8988T (cell line): Measurements from ENCODE around the gene COLQ.

Experiments used
- DNase-seq: peaks from one replicate; pipeline ENCODE4 v3.0.0; 2011

Gene COLQ

DNA sequence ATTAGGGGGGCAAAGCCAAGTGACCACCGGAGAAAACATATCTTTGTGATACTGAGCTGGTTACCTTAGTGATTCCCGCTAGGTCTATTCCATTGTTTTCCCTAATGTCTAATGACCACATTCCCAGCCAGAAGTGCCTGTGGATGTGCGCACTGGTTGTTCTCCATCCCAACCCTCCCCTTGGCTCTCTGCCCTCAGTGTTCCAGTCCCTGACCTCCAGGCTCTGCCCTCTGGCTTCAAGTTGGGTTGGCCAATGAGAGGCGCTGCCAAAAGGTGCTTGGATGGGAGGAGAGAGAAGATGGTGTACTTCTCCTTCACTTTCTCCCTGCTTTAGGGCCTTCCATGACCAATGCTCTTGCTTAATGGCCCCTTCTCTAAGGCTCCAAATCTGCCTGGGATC is 2.4 kb downstream of the COLQ start:
- no peak for DNase-seq

- no peak for DNase-seq
Measured at GRCh38 chr3:15514663-15515340, 6.7 kb downstream of the COLQ start.

DNA sequence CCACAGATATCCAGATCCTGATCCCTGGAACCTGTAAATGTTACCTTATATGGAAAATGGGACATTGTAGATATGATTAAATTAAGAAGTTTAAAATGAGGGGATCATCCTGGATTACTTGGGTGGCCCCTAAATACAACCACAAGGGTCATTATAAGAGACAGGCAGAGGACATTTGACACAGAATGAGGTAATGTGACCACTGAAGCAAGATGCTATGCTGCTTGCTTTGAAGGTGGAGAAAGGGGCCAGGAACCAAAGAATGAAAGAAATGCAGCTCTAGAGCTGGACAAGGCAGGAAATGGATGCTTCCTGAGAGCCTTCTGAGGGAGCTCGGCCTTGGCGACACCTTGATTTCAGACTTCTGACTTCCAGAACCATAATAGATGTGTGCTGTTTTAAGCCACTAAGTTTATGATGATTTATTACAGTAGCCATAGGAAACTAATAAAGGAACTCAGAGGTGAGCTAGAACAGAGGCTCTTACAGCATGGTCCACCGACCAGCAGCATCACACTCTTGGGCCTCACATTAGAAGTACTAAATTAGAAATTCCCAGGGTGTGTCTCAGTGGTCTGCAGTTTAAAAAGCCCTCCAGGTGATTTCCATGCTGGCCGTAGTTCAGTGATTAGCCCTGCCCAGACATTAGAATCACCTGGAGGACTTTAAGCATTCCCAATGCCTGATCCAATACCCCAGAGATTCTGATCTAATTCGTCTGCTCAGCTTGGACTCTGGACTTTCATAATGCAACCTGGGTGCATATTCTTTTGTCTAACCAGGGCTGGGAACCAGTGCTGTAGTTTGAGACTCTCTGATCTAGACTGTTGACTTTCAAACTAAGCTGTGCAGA is 7.5 kb downstream of the COLQ start:
- no peak for DNase-seq

GRCh38 chr3:15513116-15513515 is 8.4 kb downstream of the COLQ start:
- DNase-seq: no peak

- DNase-seq: no peak
Measured at GRCh38 chr3:15512166-15512565, 9.3 kb downstream of the COLQ start.

DNA sequence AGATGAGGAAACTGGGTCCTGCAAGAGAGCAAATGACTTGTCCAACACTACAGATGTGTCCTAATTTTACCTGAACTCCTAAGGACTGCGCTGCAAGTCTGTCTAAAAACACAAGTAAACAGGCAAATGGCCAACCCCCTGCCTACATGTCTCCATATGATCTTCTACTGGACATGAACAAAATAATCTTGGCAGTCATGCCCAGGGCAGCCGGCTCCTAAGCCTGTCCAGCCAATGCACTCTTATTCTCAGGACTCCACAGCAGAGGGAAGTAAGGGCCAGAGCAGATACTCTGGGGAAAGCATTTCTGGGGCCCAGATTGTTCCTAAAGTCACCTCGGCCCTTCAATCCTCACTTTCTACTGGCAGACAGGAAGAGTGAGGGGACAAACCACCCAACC is 10.3 kb downstream of the COLQ start:
- DNase-seq: no peak

GRCh38 chr3:15510493-15510892 is 11.0 kb downstream of the COLQ start:
- DNase-seq: no peak

- DNase-seq: no peak
Measured at GRCh38 chr3:15506571-15506970, 14.9 kb downstream of the COLQ start.

DNA sequence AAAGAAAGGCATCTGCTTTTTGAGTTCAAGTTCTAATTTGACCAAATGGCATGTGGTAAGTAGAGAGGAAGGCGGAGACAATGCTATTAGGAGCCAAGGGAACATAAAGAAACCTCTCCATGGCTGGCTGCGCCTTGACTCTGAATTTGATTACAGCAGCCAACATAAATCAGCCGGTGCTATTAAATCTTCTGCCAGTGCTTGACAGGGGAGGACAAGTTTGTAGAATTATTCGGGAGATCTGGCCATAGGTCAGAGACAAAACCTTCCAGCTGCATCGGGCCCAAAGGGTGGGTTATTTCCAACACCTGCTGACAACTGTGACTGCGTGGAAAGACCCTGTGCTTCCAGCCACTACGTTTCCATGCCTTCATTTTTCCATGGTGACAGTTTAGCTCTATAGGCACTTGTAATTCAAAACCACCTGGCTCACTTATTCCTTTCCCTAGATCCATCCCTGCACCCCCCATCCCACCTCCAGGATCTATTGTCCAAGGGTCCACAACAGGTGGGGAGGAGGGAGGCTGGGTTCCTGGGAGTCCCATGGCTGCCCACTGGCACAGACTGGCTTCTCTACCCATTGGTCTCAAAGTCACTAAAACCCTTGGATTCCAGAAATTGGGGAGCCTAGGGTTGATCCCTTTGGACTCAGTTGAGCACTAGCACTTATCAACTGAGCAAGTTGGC is 15.9 kb downstream of the COLQ start:
- DNase-seq: no peak

DNA sequence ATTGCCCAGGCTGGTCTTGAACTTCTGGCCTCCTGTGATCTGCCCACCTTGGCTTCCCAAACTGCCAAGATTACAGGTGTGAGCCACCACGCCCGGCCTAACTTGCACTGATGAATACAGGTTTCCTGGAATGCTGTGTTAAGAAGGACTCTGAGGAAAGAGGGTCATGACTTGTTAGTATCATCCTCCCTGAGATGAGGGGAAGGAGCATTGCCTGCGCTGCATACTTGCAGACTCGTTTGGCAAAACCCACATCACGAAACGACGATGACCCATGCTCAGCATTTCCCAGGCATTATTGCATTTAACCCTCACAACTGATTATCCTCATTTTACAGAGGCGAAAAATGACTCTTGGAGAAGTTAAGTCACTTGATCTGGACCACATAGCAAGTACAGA is 18.9 kb downstream of the COLQ start:
- DNase-seq: no peak

DNA sequence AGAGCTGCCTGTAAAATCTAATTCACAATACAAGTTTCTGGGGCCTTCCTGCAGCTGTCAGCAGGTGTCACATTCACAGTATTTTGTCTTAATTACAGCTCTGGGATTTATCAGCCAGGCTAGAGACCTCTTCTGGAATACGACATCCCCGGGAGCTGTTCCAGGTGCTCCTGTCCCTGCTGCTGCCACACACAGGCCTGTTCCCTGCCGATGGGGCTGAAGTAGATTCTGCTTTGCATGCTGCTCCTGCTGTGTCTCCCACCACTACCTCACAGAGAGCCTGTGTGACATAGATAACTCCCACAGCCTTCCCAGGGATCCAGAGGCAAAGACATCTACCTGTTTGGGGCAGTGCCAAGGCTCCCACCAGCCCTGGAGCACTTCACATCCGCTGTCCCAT is 20.4 kb downstream of the COLQ start:
- no peak for DNase-seq

- DNase-seq: no peak
Measured at GRCh38 chr3:15500107-15500724, 21.3 kb downstream of the COLQ start.

DNA sequence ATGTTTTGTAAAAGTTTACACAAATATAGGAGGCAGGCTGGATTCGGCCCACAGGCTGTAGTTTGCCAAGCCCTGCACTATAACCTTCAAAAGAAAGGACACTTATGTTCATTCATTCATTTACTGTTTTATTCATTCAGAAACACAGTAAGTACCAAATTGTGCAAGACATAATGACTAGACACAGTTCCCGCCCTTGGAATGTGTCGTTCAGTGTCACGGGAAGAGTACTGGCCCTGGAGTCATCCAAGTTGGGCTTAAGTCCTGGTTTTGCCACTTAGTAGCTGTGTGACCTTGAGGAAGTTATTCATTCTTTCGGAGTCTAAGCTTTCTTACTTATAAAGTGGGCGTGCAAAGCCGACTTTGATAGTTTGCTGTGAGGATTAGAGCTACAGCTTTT is 22.0 kb downstream of the COLQ start:
- DNase-seq: no peak

DNA sequence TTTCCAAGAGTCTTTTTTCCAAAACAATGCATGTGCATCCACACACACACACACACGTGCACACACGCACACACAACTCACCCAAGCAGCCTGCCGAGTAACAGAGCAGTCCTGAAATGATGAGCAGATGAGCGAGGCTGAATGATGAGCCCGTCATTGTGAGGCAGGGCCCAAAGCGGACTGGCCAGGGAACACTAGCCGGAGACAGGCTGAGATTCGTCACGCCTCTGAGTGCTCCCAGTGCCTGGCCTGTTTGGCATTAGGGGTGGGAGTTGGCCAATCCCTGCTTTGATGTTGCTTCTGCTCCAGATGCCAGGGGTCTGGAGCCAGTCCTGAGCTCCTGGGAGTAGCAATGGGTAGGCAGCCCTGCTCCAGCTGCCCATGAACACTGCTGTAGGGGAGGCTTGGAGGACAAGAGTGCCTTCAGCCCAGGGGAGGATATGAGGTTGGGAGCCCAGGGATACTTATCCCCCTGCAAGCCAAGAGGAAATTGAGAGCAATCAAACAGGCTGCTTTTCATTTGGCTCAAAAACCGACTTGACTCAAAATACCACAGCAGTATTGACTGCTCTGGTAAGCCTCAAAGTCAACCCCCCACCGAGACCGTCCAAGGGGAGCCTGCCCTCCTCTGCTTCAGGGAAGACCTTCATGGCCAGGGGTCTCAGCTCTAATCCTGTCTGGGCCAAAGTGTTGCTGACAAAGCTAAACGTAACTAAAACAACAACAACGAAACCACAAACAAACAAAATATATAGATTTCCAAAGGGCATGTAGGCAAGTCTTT is 22.9 kb downstream of the COLQ start:
- DNase-seq: no peak

- no peak for DNase-seq
Measured at GRCh38 chr3:15497964-15498363, 23.5 kb downstream of the COLQ start.

DNA sequence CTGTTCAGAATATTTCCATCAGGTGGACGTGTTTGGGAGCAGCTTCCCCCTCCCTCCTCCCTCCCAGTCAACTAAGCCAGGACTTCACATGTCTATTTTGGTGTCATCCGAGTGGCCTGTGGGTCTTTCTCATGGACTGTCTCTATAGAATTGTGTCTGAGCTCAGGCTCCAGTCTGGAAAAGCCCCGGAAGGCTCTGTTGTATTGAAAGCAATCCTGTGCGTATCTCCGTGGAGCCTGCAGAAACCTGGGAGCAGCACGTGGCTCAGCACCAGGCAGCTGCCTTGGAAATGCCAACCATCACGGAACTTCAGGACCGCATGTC is 25.2 kb downstream of the COLQ start:
- DNase-seq: no peak

- no peak for DNase-seq
Measured at GRCh38 chr3:15495461-15496340, 25.8 kb downstream of the COLQ start.

- no peak for DNase-seq
Measured at GRCh38 chr3:15493436-15493835, 28.1 kb downstream of the COLQ start.

- DNase-seq: no peak
Measured at GRCh38 chr3:15492847-15493360, 28.6 kb downstream of the COLQ start.

- no peak for DNase-seq
Measured at GRCh38 chr3:15491143-15491542, 30.4 kb downstream of the COLQ start.

- DNase-seq: no peak
Measured at GRCh38 chr3:15490158-15490557, 31.3 kb downstream of the COLQ start.

- no peak for DNase-seq
Measured at GRCh38 chr3:15488002-15488401, 33.5 kb downstream of the COLQ start.
